Neural progenitor cell (in vitro differentiated cells): ENCODE data around the gene TNNC2. TPM values are rescaled to one million over a fixed set of nuclear protein-coding genes. Genes with fewer than 3 reads are reported as not detected.

Source experiments
- DNase-seq: peaks from one replicate; pipeline ENCODE4 v3.0.0-alpha.2; 2016; ENCODE audit warnings: low spot score
- H2AFZ ChIP-seq: fragments of 200-600 bp; sonication (generic); replicated peaks from 2 replicates; pipeline ENCODE4 v1.6.1; 2016; ENCODE audit warnings: antibody characterized with exemption
- H3F3A ChIP-seq: fragments of 200-600 bp; sonication (generic); 2 replicates; pipeline ENCODE4 v1.6.1; 2016; ENCODE audit warnings: antibody characterized with exemption, low read depth
- H3K27ac ChIP-seq: fragments of 200-600 bp; sonication (generic); 2 replicates; pipeline ENCODE4 v1.5.1; 2016; ENCODE audit warnings: mild to moderate bottlenecking
- H3K27me3 ChIP-seq: fragments of 200-600 bp; sonication (generic); 2 replicates; pipeline ENCODE4 v1.6.1; 2016; ENCODE audit warnings: mild to moderate bottlenecking, moderate library complexity
- H3K36me3 ChIP-seq: fragments of 200-600 bp; sonication (generic); 2 replicates; pipeline ENCODE4 v1.5.1; 2016
- H3K4me1 ChIP-seq: fragments of 200-600 bp; sonication (generic); 2 replicates; pipeline ENCODE4 v1.6.1; 2016; ENCODE audit warnings: mixed run types
- H3K4me2 ChIP-seq: fragments of 200-600 bp; sonication (generic); 2 replicates; pipeline ENCODE4 v1.6.1; 2016
- H3K4me3 ChIP-seq: fragments of 200-600 bp; sonication (generic); 2 replicates; pipeline ENCODE4 v1.5.1; 2016
- H3K79me2 ChIP-seq: fragments of 200-600 bp; sonication (generic); 2 replicates; pipeline ENCODE4 v1.6.1; 2016; ENCODE audit warnings: low read depth
- H3K9ac ChIP-seq: fragments of 200-600 bp; sonication (generic); 2 replicates; pipeline ENCODE4 v1.6.1; 2016
- H3K9me3 ChIP-seq: fragments of 200-600 bp; sonication (generic); 2 replicates; pipeline ENCODE4 v1.5.1; 2016; ENCODE audit warnings: low read depth
- H4K20me1 ChIP-seq: fragments of 200-600 bp; sonication (generic); 2 replicates; pipeline ENCODE4 v1.6.1; 2016; ENCODE audit warnings: low read depth
- H3K27ac Mint-ChIP-seq: 3 replicates; pipeline ENCODE4 v1.8.0; 2021; ENCODE audit warnings: mixed read lengths
- H3K27me3 Mint-ChIP-seq: 2 replicates; pipeline ENCODE4 v1.8.0; 2022; ENCODE audit warnings: low read depth, mild to moderate bottlenecking, inconsistent platforms, moderate library complexity, mixed read lengths; ENCODE audit not compliant: insufficient read depth
- H3K36me3 Mint-ChIP-seq: 3 replicates; pipeline ENCODE4 v1.8.0; 2021; ENCODE audit warnings: mixed read lengths
- H3K4me1 Mint-ChIP-seq: 3 replicates; pipeline ENCODE4 v1.8.0; 2021; ENCODE audit warnings: mixed read lengths
- H3K4me3 Mint-ChIP-seq: 3 replicates; pipeline ENCODE4 v1.8.0; 2021; ENCODE audit warnings: mild to moderate bottlenecking, moderate library complexity, mixed read lengths
- H3K9me3 Mint-ChIP-seq: 3 replicates; pipeline ENCODE4 v1.8.0; 2020; ENCODE audit warnings: mixed read lengths
- CTCF ChIP-seq: fragments of 200-600 bp; sonication (generic); IDR thresholded peaks from 2 replicates; pipeline ENCODE4 v1.5.1; 2017; ENCODE audit warnings: antibody characterized with exemption, mild to moderate bottlenecking
- EZH2 ChIP-seq: fragments of 200-600 bp; sonication (generic); IDR thresholded peaks from 2 replicates; pipeline ENCODE4 v1.6.1; 2017; ENCODE audit warnings: antibody characterized with exemption, mild to moderate bottlenecking, moderate library complexity
- EZH2phosphoT487 ChIP-seq: fragments of 200-600 bp; sonication (generic); IDR thresholded peaks from 2 replicates; pipeline ENCODE4 v1.6.1; 2017; ENCODE audit warnings: antibody characterized with exemption
- total RNA-seq: library from RNA; depleted of rRNA; stranded (reverse); fragments of >200 nt; gene quantifications from 2 replicates; pipeline ENCODE4 v1.2.3, GENCODE V29; 2015; ENCODE audit warnings: low replicate concordance

Gene TNNC2
- total RNA-seq, 1 donor from 2014 or later, result not detected

- H3K79me2 ChIP-seq, result peaks cover 12% of the 10 kb centered on the region
- H3K27ac ChIP-seq, result no peak overlapping the region
- Mint-ChIP-seq H3K36me3 (no peaks in the 10 kb centered on the region), H3K27ac (no peak overlapping the region), H3K4me1 (peaks cover 22% of the 10 kb centered on the region), H3K9me3 (no peaks in the 10 kb centered on the region), H3K4me3 (no peak overlapping the region), H3K27me3 (no peaks in the 10 kb centered on the region)
- H3K4me2 ChIP-seq, result no peak overlapping the region
- H4K20me1 ChIP-seq, result no peaks in the 10 kb centered on the region
- no peak for DNase-seq
- no peak overlapping the region for H3K9ac ChIP-seq
- no peaks in the 10 kb centered on the region for H3K36me3 ChIP-seq
- no peaks in the 10 kb centered on the region for H3K27me3 ChIP-seq
- no peaks in the 10 kb centered on the region for H3K4me1 ChIP-seq
- no peaks in the 10 kb centered on the region for H3F3A ChIP-seq
- no peak overlapping the region for H3K4me3 ChIP-seq
- TF ChIP-seq EZH2phosphoT487 (no peak), EZH2 (no peak), CTCF (no peak)
- H2AFZ ChIP-seq, result no peak overlapping the region
- no peaks in the 10 kb centered on the region for H3K9me3 ChIP-seq
Observed at GRCh38 chr20:45853484-45853883, 26.4 kb upstream of the TNNC2 start.

DNA sequence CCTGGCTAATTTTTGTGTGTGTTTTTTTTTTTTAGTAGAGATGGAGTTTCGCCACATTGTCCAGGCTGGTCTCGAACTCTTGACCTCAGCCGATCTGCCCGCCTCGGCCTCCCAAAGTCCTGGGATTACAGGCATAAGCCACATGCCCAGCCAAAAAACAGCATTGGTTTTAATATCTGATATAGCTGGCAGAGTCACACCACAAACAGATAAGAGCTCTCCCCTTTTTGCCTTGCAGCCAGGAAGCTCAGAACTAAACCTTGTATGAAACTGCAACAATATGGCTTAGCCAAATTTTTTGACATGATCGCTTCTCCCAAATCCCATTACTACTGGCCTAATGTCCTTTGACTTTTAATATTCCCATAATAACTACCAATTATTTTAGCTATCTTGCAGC, 25.2 kb upstream of the TNNC2 start:
- no peaks in the 10 kb centered on the region for H3K4me1 ChIP-seq
- H3K36me3 ChIP-seq, result no peaks in the 10 kb centered on the region
- H3K79me2 ChIP-seq, result peaks cover 12% of the 10 kb centered on the region
- Mint-ChIP-seq H3K9me3 (no peaks in the 10 kb centered on the region), H3K36me3 (no peaks in the 10 kb centered on the region), H3K27ac (no peak overlapping the region), H3K4me3 (no peak overlapping the region), H3K27me3 (no peaks in the 10 kb centered on the region), H3K4me1 (peaks cover 12% of the 10 kb centered on the region)
- no peak overlapping the region for H3K4me3 ChIP-seq
- no peaks in the 10 kb centered on the region for H3K9me3 ChIP-seq
- H4K20me1 ChIP-seq, result no peaks in the 10 kb centered on the region
- H3K9ac ChIP-seq, result no peak overlapping the region
- H3K27me3 ChIP-seq, result no peaks in the 10 kb centered on the region
- no peak for TF ChIP-seq CTCF
- TF ChIP-seq EZH2phosphoT487, result no peak
- TF ChIP-seq EZH2, result no peak
- H3K4me2 ChIP-seq, result no peak overlapping the region
- H3F3A ChIP-seq, result no peaks in the 10 kb centered on the region
- H3K27ac ChIP-seq, result no peak overlapping the region
- no peak for DNase-seq
- no peak overlapping the region for H2AFZ ChIP-seq

DNA sequence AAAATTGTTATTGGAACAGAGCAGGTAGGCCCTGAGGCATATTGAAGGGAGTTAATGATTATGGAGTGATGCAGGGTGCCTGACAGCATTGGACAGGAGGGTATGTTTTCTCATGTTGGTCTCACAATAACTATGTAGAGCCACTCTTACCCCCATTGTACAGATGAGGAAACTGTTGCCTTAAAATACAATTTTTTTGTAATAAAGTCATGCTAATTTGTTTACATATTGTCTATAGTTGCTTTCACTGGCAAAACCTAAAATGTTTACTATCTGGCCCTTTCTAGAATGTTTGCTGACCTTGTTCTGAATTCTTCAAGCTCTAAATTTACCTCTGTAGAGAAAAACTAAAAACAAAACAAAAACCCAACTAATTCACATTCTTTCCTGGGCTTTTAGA, 24.4 kb upstream of the TNNC2 start:
- H3K79me2 ChIP-seq, result peaks cover 8% of the 10 kb centered on the region
- no peak overlapping the region for H2AFZ ChIP-seq
- DNase-seq, result no peak
- no peaks in the 10 kb centered on the region for H3F3A ChIP-seq
- no peaks in the 10 kb centered on the region for H4K20me1 ChIP-seq
- no peak overlapping the region for H3K27ac ChIP-seq
- H3K27me3 Mint-ChIP-seq, result no peaks in the 10 kb centered on the region
- no peaks in the 10 kb centered on the region for H3K27me3 ChIP-seq
- H3K36me3 ChIP-seq, result no peaks in the 10 kb centered on the region
- no peak overlapping the region for H3K27ac Mint-ChIP-seq
- no peaks in the 10 kb centered on the region for H3K36me3 Mint-ChIP-seq
- TF ChIP-seq EZH2phosphoT487 (no peak), CTCF (no peak), EZH2 (no peak)
- no peak overlapping the region for H3K9ac ChIP-seq
- no peak overlapping the region for H3K4me3 ChIP-seq
- no peaks in the 10 kb centered on the region for H3K9me3 ChIP-seq
- H3K4me1 ChIP-seq, result no peaks in the 10 kb centered on the region
- H3K4me3 Mint-ChIP-seq, result no peak overlapping the region
- H3K4me2 ChIP-seq, result no peak overlapping the region
- H3K4me1 Mint-ChIP-seq, result peaks cover 9% of the 10 kb centered on the region
- H3K9me3 Mint-ChIP-seq, result no peaks in the 10 kb centered on the region
